HepG2 (cell line): ENCODE measurements around the gene TUBA8. TPM values are rescaled to one million over a fixed set of nuclear protein-coding genes. Genes with fewer than 3 reads are reported as not detected.

ENCODE experiments used
- CBX2 ChIP-seq, 2 experiments: fragments of 200-600 bp in 1 of 2; sonication (generic); formaldehyde crosslinking in 1 of 2; IDR thresholded peaks; 2 replicates each; pipeline versions ENCODE4 v1.7.0 to v1.8.1; 2018 to 2022; ENCODE audit warnings: low read depth in 2 of 2, low read length in 1 of 2, mild to moderate bottlenecking in 1 of 2, missing genetic modification reagents in 1 of 2
- KDM5A ChIP-seq: fragments of 200-600 bp; sonication (generic); IDR thresholded peaks from 2 replicates; pipeline ENCODE4 v1.7.0; 2018; ENCODE audit warnings: antibody characterized with exemption, mild to moderate bottlenecking, low read length, borderline replicate concordance
- NCOA2 ChIP-seq: sonication (generic); formaldehyde crosslinking; IDR thresholded peaks from 2 replicates; pipeline ENCODE4 v1.8.0; 2022; ENCODE audit warnings: inconsistent platforms
- ONECUT2 ChIP-seq: sonication (generic); formaldehyde crosslinking; IDR thresholded peaks from 2 replicates; pipeline ENCODE4 v1.4.0; 2020; ENCODE audit warnings: missing genetic modification reagents
- SMARCE1 ChIP-seq: fragments of 450-650 bp; IDR thresholded peaks from 2 replicates; pipeline ENCODE4 v1.6.1; 2017; ENCODE audit warnings: borderline replicate concordance
- SRY ChIP-seq: sonication (generic); formaldehyde crosslinking; IDR thresholded peaks from 2 replicates; pipeline ENCODE4 v1.8.0; 2022; ENCODE audit warnings: mild to moderate bottlenecking, missing genetic modification reagents
- ZNF121 ChIP-seq: sonication (generic); formaldehyde crosslinking; IDR thresholded peaks from 2 replicates; pipeline ENCODE4 v1.5.0; 2020; ENCODE audit warnings: mild to moderate bottlenecking, missing genetic modification reagents
- ZNF251 ChIP-seq: sonication (generic); formaldehyde crosslinking; IDR thresholded peaks from 2 replicates; pipeline ENCODE4 v1.9.0; 2021; ENCODE audit warnings: mild to moderate bottlenecking, missing genetic modification reagents
- polyA plus RNA-seq, 8 experiments: library from polyadenylated mRNA; depleted of rRNA in 3 of 8; stranded (reverse) in 7 of 8; unstranded in 1 of 8; fragments of >200 nt; fragmentation: Illumina TruSeq in 4 of 8; extraction: Trizol in 4 of 8; gene quantifications; 2 replicates each; pipeline versions ENCODE4 v1.2.1 to v1.2.3, GENCODE V29; 2011 to 2016; ENCODE audit warnings: low read depth in 4 of 8, missing spikeins in 1 of 8, mixed read lengths in 1 of 8; ENCODE audit not compliant: insufficient read depth in 1 of 8
- total RNA-seq, 5 experiments: library from RNA; depleted of rRNA; stranded (reverse); fragments of >200 nt; fragmentation: Illumina TruSeq; extraction: Trizol; gene quantifications; 2 replicates each; pipeline ENCODE4 v1.2.3, GENCODE V29; 2016; ENCODE audit warnings: low read depth in 1 of 5
- TF ChIP-seq, protein P1 (sequence below): sonication (generic); formaldehyde crosslinking; IDR thresholded peaks from 2 replicates; pipeline ENCODE4 v1.5.1; 2020; ENCODE audit warnings: mild to moderate bottlenecking, missing genetic modification reagents, moderate library complexity
- TF ChIP-seq, protein P2 (sequence below): sonication (generic); formaldehyde crosslinking; IDR thresholded peaks from 2 replicates; pipeline ENCODE4 v1.9.0; 2021; ENCODE audit warnings: missing genetic modification reagents, borderline replicate concordance
- TF ChIP-seq, protein P3 (sequence below): sonication (generic); formaldehyde crosslinking; IDR thresholded peaks from 2 replicates; pipeline ENCODE4 v1.5.0; 2020; ENCODE audit warnings: missing genetic modification reagents, mild to moderate bottlenecking, borderline replicate concordance

TUBA8 gene
- total and polyA plus RNA-seq, 2 of the 13 experiments (the other 11 are each of a cell fraction or from before 2014, with no cell fraction given), result 0.35 to 0.69 TPM

DNA sequence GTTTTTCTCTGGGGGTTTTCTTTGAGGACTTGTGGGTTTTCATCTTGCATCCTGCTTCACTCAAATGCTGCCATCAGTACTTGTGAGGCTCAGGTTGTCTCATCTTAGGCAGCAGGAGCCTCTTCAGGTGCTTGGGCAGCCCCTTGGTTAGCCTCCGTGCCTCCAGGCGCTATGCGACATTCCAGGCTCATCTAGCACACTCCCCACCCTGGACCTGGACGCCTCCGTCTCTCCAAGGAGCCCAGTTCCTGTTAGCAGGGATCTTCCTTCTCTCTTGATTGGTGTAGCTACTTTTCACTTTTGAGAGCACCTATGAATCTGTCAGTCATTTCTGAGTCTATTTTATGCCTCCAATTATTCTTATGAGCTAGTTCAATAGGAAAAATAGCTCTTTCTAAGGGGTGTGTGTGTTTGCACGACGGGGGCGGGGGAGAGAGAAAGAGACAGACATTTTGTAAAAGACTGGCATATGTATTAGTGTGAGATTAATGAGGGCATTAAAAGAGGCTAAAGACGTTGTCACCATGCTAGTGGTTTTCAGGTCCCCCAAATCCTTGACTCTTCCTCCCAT lies 7.8 kb downstream of the TUBA8 start (continued):
- TF ChIP-seq, protein P1, sequence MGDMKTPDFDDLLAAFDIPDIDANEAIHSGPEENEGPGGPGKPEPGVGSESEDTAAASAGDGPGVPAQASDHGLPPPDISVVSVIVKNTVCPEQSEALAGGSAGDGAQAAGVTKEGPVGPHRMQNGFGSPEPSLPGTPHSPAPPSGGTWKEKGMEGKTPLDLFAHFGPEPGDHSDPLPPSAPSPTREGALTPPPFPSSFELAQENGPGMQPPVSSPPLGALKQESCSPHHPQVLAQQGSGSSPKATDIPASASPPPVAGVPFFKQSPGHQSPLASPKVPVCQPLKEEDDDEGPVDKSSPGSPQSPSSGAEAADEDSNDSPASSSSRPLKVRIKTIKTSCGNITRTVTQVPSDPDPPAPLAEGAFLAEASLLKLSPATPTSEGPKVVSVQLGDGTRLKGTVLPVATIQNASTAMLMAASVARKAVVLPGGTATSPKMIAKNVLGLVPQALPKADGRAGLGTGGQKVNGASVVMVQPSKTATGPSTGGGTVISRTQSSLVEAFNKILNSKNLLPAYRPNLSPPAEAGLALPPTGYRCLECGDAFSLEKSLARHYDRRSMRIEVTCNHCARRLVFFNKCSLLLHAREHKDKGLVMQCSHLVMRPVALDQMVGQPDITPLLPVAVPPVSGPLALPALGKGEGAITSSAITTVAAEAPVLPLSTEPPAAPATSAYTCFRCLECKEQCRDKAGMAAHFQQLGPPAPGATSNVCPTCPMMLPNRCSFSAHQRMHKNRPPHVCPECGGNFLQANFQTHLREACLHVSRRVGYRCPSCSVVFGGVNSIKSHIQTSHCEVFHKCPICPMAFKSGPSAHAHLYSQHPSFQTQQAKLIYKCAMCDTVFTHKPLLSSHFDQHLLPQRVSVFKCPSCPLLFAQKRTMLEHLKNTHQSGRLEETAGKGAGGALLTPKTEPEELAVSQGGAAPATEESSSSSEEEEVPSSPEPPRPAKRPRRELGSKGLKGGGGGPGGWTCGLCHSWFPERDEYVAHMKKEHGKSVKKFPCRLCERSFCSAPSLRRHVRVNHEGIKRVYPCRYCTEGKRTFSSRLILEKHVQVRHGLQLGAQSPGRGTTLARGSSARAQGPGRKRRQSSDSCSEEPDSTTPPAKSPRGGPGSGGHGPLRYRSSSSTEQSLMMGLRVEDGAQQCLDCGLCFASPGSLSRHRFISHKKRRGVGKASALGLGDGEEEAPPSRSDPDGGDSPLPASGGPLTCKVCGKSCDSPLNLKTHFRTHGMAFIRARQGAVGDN (CRISPR knock-in tag), result no peak
- TF ChIP-seq KDM5A (no peak), SRY (CRISPR knock-in tag) (no peak), CBX2 (IDR thresholded peaks at IDR 0.05; ENCODE audit: low read depth, low read length) (no peak), CBX2 (CRISPR knock-in tag; IDR thresholded peaks at IDR 0.05; ENCODE audit: low read depth) (no peak), ONECUT2 (no peak), ZNF121 (CRISPR knock-in tag) (no peak), ZNF251 (no peak), NCOA2 (no peak), SMARCE1 (no peak)
- TF ChIP-seq, protein P2, sequence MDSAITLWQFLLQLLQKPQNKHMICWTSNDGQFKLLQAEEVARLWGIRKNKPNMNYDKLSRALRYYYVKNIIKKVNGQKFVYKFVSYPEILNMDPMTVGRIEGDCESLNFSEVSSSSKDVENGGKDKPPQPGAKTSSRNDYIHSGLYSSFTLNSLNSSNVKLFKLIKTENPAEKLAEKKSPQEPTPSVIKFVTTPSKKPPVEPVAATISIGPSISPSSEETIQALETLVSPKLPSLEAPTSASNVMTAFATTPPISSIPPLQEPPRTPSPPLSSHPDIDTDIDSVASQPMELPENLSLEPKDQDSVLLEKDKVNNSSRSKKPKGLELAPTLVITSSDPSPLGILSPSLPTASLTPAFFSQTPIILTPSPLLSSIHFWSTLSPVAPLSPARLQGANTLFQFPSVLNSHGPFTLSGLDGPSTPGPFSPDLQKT, result no peak
- TF ChIP-seq, protein P3, sequence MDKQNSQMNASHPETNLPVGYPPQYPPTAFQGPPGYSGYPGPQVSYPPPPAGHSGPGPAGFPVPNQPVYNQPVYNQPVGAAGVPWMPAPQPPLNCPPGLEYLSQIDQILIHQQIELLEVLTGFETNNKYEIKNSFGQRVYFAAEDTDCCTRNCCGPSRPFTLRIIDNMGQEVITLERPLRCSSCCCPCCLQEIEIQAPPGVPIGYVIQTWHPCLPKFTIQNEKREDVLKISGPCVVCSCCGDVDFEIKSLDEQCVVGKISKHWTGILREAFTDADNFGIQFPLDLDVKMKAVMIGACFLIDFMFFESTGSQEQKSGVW (CRISPR knock-in tag), result no peak
